Tibial artery (tissue), 4 donors: ENCODE data around the gene SPC24.

ENCODE experiments used
- DNase-seq, 2 donors: peaks; one replicate each; pipeline ENCODE4 v3.0.0-alpha.2; 2019
- H3K27ac ChIP-seq, 2 donors: fragments of 200-600 bp; sonication (generic) in 1 of 2; 1 replicate in 1 of 2; 2 replicates in 1 of 2; pipeline ENCODE4 v1.5.1; 2018 to 2019; ENCODE audit warnings: mild to moderate bottlenecking in 1 of 2
- H3K27me3 ChIP-seq, 2 donors: fragments of 200-600 bp; sonication (generic) in 1 of 2; one replicate each; pipeline versions ENCODE4 v1.5.1 to v1.6.0; 2016 to 2019
- H3K36me3 ChIP-seq, 3 donors: fragments of 200-600 bp; sonication (generic) in 2 of 3; one replicate each; pipeline ENCODE4 v1.5.1; 2016 to 2019; ENCODE audit warnings: mild to moderate bottlenecking in 2 of 3
- H3K4me1 ChIP-seq, 4 donors: fragments of 200-600 bp; sonication (generic) in 2 of 4; 1 replicate in 3 of 4; 2 replicates in 1 of 4; pipeline ENCODE4 v1.5.1; 2016 to 2019
- H3K4me3 ChIP-seq, 2 donors: fragments of 200-600 bp; sonication (generic) in 1 of 2; 1 replicate in 1 of 2; 2 replicates in 1 of 2; pipeline ENCODE4 v1.5.1; 2018 to 2019; ENCODE audit warnings: mild to moderate bottlenecking in 2 of 2
- H3K9me3 ChIP-seq, 3 donors: fragments of 200-600 bp; sonication (generic) in 1 of 3; one replicate each; pipeline ENCODE4 v1.5.1; 2016 to 2019
- intact Hi-C: fragments of 100-400 bp; cut with DNase I; formaldehyde crosslinking; loops from one replicate; pipeline ENCODE4 v1.15.0; 2023; ENCODE audit warnings: low total_unique reads
- TF ChIP-seq, protein P1 (sequence below), 2 experiments: fragments of 200-600 bp in 1 of 2; fragments of 450-650 bp in 1 of 2; IDR thresholded peaks; one replicate each; pipeline ENCODE4 v1.5.1; 2017 to 2019; ENCODE audit warnings: antibody characterized with exemption in 2 of 2, mild to moderate bottlenecking in 1 of 2, moderate library complexity in 1 of 2

Gene SPC24

DNA sequence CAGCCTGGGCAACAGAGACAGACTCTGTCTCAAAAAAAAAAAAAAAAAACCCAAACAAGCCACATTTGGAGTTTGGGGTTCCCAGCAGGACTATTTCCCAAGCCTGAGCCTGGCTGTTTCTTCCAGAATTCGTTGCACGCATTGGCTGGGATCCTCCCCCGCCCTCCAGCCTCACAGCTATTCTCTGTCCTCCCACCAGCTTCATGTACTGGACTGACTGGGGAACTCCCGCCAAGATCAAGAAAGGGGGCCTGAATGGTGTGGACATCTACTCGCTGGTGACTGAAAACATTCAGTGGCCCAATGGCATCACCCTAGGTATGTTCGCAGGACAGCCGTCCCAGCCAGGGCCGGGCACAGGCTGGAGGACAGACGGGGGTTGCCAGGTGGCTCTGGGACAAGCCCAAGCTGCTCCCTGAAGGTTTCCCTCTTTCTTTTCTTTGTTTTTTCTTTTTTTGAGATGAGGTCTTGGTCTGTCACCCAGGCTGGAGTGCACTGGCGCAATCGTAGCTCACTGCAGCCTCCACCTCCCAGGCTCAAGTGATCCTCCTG lies 39.6 kb downstream of the SPC24 start:
- intact Hi-C loops = no loop called here
- H3K27ac ChIP-seq = no peak overlapping the region
- no peak overlapping the region for H3K4me3 ChIP-seq
- no peak for DNase-seq
- TF ChIP-seq, protein P1, sequence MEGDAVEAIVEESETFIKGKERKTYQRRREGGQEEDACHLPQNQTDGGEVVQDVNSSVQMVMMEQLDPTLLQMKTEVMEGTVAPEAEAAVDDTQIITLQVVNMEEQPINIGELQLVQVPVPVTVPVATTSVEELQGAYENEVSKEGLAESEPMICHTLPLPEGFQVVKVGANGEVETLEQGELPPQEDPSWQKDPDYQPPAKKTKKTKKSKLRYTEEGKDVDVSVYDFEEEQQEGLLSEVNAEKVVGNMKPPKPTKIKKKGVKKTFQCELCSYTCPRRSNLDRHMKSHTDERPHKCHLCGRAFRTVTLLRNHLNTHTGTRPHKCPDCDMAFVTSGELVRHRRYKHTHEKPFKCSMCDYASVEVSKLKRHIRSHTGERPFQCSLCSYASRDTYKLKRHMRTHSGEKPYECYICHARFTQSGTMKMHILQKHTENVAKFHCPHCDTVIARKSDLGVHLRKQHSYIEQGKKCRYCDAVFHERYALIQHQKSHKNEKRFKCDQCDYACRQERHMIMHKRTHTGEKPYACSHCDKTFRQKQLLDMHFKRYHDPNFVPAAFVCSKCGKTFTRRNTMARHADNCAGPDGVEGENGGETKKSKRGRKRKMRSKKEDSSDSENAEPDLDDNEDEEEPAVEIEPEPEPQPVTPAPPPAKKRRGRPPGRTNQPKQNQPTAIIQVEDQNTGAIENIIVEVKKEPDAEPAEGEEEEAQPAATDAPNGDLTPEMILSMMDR (IDR thresholded peaks at IDR 0.05) = no peak
- H3K27me3 ChIP-seq = no peaks in the 10 kb centered on the region
- H3K4me1 ChIP-seq = no peaks in the 10 kb centered on the region
- no peaks in the 10 kb centered on the region for H3K9me3 ChIP-seq
- H3K36me3 ChIP-seq = peaks cover 21 to 100% (median 79%) of the 10 kb centered on the region in 3 donors

DNA sequence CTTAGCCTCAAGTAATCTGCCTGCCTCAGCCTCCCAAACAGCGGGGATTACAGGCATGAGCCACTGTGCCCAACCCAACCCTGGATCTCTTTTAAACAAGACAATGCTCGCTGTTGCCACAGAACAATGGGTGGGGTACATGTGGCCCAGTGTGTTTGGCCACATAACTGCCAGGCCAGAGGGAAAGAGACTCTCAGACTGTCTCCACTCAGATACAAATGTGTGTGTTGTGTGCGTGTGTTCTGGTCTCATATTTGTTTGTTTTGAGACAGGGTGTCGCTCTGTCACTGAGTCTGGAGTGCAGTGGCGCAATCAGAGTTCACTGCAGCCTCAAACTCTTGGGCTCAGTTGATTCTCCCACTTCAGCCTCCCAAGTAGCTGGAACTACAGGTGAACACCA lies 40.5 kb downstream of the SPC24 start:
- Histone ChIP-seq H3K9me3 (no peaks in the 10 kb centered on the region), H3K4me3 (no peak overlapping the region), H3K36me3 (peaks cover 12 to 100% (median 82%) of the 10 kb centered on the region in 3 donors), H3K27me3 (no peaks in the 10 kb centered on the region), H3K4me1 (no peaks in the 10 kb centered on the region), H3K27ac (no peak overlapping the region)
- intact Hi-C loops = no loop called here
- TF ChIP-seq, protein P1 (IDR thresholded peaks at IDR 0.05) = no peak
- no peak for DNase-seq

DNA sequence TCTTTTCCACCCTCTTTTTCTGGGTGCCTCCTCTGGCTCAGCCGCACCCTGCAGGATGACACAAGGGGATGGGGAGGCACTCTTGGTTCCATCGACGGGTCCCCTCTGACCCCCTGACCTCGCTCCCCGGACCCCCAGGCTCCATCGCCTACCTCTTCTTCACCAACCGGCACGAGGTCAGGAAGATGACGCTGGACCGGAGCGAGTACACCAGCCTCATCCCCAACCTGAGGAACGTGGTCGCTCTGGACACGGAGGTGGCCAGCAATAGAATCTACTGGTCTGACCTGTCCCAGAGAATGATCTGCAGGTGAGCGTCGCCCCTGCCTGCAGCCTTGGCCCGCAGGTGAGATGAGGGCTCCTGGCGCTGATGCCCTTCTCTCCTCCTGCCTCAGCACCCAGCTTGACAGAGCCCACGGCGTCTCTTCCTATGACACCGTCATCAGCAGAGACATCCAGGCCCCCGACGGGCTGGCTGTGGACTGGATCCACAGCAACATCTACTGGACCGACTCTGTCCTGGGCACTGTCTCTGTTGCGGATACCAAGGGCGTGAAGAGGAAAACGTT lies 42.4 kb downstream of the SPC24 start:
- TF ChIP-seq, protein P1 (IDR thresholded peaks at IDR 0.05) = no peak
- Histone ChIP-seq H3K36me3 (peaks cover 12 to 100% (median 87%) of the 10 kb centered on the region in 3 donors), H3K4me1 (no peaks in the 10 kb centered on the region), H3K27ac (no peak overlapping the region), H3K4me3 (no peak overlapping the region), H3K9me3 (no peaks in the 10 kb centered on the region), H3K27me3 (no peaks in the 10 kb centered on the region)
- no peak for DNase-seq
- intact Hi-C loops = no loop called here

DNA sequence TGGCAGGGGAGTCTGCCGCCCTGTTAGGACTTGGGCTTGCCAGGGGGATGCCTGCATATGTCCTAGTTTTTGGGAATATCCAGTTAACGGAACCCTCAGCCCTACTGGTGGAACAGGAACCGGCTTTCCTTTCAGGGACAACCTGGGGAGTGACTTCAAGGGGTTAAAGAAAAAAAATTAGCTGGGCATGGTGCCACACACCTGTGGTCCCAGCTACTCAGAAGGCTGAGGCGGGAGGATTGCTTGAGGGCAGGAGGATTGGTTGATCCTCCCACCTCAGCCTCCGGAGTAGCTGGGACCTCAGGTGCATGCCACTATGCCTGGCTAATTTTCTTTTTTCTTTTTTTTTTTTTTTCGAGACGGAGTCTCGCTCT lies 43.8 kb downstream of the SPC24 start:
- H3K27me3 ChIP-seq = no peaks in the 10 kb centered on the region
- no peak overlapping the region for H3K27ac ChIP-seq
- TF ChIP-seq, protein P1 (IDR thresholded peaks at IDR 0.05) = no peak
- H3K36me3 ChIP-seq = peaks cover 19 to 99% (median 85%) of the 10 kb centered on the region in 3 donors
- no peaks in the 10 kb centered on the region for H3K9me3 ChIP-seq
- intact Hi-C loops = no loop called here
- no peak overlapping the region for H3K4me3 ChIP-seq
- H3K4me1 ChIP-seq = no peaks in the 10 kb centered on the region
- DNase-seq = no peak

DNA sequence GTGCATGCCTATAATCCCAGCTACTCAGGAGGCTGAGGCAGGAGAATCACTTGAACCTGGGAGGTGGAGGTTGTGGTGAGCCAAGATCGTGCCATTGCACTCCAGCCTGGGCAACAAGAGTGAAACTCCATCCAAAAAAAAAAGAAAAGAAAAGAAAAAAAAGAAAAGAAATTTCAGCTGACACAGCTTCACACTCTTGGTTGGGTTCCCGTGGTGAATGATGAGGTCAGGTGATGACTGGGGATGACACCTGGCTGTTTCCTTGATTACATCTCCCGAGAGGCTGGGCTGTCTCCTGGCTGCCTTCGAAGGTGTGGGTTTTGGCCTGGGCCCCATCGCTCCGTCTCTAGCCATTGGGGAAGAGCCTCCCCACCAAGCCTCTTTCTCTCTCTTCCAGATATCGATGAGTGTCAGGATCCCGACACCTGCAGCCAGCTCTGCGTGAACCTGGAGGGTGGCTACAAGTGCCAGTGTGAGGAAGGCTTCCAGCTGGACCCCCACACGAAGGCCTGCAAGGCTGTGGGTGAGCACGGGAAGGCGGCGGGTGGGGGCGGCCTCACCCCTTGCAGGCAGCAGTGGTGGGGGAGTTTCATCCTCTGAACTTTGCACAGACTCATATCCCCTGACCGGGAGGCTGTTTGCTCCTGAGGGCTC lies 44.3 kb downstream of the SPC24 start:
- no peak overlapping the region for H3K27ac ChIP-seq
- TF ChIP-seq, protein P1 (IDR thresholded peaks at IDR 0.05) = no peak
- DNase-seq = no peak
- no peak overlapping the region for H3K4me3 ChIP-seq
- H3K4me1 ChIP-seq = no peaks in the 10 kb centered on the region
- intact Hi-C loops = no loop called here
- peaks cover 25 to 99% (median 85%) of the 10 kb centered on the region in 3 donors for H3K36me3 ChIP-seq
- no peaks in the 10 kb centered on the region for H3K27me3 ChIP-seq
- H3K9me3 ChIP-seq = no peaks in the 10 kb centered on the region
